Activated effector memory CD4-positive, alpha-beta T cell treated with anti-CD3 and anti-CD28 coated beads, Interleukin-2, amount 50 U/mL, for 16 hours (primary cell): Measurements from ENCODE around the gene CKB.

Experiments
- DNase-seq: peaks from one replicate; pipeline ENCODE4 v3.0.0-alpha.2; 2020

Gene CKB

DNA sequence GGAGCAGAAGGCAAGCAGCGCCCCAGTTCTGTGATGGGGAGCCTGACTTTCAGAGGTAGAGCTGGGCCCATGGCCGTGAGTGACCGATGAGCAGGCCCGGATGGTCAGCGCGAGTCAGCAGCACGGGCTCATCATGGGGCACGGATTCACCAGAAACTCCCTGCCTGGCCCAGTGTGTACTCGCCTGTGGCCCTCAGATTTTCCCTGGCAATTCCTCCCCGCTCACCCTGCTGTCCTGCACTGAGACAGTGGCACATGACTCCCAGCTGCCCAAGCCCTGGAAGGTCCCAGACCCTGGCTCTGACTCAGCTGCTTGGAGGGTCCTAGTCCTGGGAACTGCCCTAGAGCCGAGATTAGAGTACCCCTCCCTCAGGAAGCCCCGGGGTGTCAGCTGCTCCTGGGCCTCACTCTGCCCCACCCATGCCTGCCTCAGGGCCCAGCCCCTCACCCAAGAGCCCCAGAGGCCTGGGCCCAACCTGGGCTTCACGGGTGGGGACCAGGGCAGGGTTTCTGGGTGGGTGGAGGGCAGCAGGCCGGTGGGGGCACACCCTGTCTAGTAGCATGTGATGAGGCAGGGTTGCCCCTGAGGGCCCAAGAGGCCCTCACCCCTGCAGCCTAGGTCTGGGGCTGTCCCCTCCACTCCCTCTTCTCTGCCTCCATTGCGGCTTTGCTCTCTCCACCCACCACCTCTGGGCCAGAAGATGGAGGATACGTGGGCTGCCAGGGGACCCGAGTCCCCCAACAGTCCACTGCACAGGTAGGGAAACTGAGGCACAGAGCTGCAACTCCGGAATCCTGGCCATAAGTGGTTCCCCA is 14.8 kb upstream of the CKB start:
- no peak for DNase-seq

DNA sequence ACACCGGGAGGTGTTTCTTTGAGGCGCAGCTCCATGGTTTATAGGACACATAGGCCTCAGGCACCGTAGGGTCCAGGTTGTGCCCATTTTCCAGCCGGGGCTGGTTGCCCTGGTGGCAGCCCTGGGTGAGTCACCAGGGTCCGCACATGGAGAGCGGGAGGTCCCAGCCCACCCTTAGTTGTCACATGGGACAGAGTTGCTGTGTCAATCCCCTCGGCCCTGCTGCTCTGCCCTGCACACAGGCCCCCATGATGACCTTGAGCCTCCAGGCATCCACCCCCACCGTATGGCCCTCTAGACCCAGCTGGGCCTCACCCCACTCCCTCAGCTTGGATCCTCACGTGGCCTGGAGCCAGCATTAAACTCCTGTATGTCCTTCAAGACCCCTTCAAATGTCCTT is 14.1 kb upstream of the CKB start:
- DNase-seq = no peak

DNA sequence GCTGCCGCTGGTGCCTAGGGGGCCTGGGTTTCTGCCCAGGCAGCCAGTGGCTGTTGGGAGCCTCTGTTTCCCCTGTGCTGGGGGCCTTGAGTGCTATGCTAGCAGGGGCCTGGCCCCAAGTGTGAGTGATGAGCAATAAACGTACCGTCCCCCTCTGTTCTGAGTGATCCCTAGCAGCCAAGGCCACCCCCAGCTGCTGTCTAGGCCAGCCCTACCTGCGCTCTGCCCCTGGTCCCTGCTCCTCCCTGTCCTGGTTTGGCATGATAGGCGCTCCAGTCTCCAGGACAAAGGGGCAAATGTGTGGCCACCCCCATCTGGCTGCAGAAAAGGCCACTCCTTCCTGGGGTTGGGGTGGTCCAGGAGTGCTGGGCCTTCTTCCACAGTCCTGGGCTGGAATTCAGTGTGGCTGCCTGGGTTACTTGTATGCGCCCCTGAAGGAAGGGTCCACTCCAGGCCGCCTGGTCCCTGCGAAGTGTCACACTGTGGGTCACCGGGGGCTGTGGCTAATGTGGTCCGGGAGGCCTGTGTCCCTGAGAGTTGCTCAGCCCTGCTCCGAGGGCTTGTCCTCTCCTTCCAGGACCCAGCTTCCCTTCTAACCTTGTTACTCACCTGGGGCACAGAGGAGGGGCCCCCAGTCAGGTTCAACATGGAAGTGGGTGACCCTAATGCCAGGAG is 13.4 kb upstream of the CKB start:
- no peak for DNase-seq

DNA sequence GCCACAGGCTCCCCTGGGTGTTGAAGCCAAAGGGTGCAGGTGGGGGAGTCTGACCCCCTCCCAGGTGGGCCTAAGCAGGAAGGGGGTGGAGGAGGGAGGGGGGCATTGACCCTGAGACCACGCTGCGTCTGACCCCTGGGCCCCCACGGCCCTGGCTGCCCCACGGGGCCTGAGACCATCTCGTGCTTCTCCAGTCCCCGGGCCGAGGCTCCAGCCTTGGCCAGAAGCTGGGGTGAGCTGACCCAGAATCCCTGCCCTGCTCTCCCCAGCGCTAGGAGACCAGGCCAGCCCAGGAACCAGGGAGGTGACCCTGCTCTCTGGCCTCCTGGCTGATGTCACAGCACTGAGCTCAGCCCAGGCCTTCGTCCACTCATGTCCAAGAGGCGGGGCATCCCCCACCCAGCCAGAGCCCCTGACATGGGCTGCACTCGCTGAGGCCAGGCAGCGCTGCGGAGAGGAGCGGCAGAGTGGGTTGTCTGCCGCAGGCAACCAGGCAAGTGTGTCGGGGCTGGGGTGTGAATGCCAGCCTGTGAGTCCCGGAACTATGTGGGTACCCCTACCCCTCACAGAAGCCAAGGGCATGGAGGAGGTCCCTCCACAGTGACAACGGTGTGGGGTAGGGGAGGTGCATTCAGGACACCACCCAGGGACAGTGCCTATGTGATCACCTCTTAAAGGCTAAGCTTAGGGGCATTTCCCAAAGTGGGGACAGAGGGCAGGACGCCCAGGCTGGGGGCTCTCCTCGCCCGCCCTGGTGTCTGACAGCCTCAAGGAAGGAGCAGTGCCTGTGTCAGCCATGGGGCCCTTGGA is 12.7 kb upstream of the CKB start:
- no peak for DNase-seq

DNA sequence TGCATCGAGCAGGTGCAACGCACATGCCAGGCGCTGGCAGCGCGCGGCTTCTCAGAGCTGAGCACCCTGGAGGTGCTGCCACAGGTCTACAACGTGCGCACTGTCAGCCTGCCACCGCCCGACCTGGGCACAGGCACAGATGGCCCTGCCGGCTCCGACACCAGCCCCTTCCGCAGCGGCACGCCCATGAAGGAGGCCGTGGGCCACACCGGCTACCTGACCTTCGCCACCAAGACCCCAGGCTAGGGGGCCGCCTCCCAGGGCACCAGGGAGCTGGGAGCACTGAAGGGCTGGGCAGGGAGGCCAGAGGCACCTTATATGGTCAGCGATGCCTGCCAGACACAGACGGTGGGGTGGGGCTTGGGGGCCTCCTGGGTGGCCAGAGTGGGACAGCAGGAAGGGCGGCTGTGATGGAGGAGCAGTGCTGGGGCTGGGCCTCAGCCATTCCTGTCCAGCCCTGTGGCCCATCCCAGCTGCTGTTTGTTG is 12.0 kb upstream of the CKB start:
- DNase-seq = no peak

DNA sequence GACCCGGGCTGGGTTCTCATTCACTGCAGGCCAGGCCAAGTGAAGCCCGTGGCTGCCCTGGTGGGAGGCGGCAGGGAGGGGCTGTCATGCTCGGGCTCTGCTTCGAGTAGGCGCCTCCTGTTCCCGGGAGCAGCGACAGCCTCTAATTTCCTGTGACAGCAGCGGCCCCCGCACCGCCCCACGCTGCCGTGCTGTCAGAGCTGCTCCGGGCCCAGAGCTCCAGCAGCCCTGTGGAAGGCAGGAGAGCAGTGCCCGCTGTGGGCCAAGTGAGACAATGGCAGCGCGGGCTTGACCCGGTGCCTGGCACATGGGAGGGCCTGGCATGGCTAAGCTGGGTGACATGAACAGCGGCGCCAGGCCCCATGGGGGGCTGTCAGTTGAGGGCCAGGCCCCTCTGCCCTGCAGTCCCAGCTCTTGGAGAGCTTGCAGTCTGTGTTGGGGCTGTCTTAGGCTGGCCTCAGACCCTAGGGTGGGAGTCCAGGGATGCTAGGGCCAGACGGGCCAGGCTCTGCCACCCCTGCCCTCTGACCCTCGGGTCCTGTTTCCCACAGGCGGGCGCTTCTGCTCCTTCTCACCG is 11.5 kb upstream of the CKB start:
- no peak for DNase-seq

DNA sequence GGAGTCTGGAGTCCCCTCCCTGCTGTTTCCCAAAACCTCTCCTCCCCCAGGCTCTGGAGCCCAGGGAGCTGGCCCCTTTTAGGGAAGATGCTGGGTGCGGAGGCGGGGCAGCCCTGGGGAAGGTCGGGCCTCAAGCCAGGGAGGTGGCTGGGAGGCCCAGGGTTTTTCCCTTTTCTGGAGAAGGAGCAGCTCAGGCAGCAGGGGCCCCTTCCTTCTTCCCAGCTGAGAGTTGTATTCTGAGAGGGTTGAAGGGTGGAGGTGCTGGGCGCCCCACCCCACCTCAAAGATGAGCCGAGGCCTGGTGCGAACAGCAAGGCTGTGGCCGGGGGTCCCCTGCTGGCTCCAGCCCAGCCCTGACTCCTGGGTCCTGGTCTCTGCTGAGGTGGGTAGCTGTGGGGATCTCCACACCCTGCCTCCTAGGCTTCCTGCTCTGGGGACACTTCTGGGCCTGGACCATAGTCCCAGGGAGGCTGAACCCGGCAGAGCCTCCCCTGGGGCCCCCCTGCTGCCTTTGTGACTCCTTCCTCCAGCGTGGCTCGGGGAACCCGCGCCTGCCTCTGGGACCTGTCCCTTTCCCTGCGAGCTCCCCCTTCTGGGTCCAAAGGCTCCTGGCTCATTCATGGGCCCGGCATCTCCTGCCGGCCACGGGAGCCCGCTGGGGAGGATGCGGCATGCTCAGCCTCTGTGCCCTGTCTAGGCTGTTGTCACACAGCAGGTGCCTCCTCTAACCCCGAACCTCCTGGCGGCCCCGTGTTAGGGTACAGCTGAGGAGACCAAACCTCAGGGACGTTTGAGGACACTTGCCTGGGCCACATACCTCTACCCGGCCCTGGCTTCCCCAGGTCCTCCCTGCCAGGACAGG is 10.7 kb upstream of the CKB start:
- no peak for DNase-seq

DNA sequence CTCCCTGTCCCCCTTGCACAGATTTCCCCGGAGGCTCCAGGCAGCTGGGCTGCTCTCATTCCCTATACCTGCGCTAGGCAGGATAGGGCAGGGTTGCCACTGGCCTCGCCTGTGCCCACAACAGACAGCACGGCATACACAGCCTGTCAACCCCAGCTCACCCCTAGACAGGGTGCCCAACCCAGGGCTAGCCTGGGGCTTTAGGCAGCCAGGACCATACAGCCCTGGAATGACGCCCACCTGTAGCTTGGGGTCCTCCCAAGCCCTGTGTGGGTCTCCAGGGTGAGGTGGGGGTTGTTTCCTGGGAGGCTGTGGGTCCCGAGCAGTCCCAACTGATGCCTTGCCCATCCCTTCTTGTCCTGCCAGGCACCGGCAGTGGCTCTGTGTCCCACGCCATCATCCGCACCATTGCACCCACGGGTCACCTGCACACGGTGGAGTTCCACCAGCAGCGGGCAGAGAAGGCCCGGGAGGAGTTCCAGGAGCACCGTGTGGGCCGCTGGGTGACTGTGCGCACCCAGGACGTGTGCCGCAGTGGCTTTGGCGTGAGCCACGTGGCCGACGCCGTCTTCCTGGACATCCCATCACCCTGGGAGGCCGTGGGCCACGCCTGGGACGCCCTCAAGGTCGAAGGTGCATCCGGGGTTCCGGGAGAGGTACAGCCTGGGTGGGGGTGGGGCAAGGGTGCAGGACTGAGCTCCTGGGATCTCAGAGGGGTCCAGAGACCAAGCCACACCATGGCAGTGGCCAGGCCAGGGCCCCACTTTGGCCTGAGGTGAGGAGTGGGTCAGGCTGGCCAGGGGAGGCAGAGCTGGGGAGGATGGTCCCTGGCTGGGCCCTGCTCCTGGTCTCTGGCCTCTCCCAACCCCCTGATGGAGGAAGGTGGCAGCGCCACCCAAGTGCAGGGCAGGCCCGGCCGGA is 9.8 kb upstream of the CKB start:
- no peak for DNase-seq

DNA sequence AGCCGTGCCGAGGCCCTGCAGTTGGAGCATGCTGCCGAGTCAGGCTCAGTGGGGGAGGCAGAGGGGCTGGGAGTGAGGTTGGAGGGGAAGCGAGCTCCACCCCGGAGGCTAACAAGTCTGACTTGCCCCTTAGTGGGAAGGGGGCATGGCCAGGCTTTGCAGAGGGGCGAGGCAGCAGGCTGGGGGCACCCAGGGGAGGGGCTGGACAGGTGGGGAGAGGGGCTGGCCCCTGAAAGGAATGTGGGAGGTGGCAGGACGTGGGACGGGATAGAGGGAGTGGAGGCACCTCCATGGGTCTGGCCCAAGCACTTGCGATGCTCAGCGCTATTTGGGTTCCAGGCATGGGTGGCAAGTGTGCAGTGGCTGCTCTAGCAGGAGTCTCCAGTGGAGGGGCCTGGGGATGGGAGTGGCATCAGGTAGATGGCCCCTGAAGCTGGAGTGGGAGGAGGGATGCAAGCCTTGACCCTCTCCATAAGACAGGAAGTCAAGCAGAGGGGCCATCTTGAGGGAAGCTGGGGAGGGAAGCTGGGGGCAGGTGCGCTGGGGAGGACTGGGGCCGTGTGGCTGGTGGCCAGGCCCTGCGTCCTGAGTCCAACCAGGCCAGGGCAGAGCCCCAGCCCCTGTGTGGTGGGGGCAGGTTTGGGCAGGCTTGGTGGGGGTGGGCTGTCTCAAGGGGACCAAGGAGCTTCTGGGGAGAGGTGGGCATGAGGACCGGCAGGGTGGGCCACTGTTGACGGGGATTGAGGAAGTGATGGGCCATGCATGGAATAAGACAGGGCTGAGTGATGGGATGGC is 9.0 kb upstream of the CKB start:
- DNase-seq = no peak

DNA sequence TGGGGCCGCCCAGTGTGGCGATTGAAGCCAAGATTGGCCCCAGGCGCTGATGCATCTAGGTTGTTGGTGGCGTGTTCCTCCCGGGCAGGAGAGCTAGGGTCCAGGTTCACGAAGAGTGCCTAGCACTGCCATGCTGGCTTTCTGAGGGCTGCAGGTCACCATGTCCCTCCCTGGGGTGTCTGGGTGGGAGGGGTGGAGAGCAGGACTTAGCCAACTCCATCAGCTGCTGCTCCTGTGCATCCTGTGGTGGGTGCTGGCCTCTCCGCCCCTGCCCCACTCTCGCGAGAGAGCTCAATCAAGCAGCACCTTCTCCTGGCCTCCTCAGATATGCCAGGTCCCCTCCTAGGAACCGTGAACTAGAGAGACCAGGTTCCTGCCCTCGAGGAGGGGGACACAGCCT is 8.2 kb upstream of the CKB start:
- no peak for DNase-seq

DNA sequence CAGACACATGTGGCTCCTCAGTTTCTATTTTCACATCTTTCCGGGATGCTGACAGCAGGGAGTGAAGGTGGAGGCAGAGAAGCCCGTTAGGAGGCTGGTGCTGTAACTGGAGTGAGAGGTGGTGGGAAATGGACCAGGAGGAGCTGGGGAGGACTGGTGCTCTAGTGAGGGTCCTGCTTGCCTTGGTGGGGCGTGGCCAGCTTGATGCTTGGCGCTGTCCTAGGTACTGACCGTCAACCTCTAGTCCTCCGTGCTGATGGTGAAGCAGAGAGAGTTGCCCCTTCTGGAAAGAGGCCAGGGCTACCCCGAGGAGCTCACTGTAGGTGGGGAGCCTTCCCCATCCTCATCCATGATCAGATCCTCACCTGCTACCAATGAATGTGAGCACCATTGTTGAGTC is 7.8 kb upstream of the CKB start:
- DNase-seq = no peak

DNA sequence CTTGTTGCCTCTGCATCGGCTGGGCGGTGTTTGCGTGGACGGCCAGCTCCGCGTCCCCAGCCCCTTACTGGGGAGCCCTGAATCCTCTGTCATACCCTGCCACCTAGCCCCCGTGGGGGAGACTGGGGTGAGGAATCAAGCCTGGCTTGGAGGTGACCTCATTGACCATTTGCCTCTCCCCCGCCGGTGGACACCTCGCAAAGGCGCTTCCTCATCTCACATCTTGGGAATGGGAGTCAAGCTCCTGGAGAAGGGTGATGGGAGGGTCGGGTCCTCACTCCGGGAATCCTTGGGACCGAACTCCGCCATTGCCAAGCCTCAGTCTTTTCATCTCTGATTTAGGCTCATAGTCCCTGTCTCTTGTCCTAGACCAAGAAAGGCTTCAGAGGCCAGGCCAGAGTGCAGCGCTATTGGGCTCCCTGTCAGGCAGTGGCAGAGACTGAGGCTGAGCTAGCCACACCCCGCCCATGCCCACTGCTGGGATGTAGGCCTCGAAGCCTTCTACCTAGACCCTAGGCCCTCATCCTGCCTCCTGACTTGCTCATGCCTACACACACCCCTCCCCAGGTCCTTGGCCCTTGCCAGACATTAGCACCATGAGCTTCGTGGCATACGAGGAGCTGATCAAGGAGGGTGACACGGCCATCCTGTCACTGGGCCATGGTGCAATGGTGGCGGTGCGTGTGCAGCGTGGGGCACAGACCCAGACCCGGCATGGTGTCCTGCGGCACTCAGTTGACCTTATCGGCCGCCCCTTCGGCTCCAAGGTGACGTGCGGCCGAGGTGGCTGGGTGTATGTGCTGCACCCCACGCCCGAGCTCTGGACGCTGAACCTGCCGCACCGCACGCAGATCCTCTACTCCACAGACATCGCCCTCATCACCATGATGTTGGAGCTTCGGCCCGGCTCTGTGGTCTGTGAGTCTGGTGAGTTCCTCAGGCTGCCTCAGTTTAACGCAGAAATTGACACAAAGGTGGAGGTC is 7.0 kb upstream of the CKB start:
- DNase-seq = no peak

DNA sequence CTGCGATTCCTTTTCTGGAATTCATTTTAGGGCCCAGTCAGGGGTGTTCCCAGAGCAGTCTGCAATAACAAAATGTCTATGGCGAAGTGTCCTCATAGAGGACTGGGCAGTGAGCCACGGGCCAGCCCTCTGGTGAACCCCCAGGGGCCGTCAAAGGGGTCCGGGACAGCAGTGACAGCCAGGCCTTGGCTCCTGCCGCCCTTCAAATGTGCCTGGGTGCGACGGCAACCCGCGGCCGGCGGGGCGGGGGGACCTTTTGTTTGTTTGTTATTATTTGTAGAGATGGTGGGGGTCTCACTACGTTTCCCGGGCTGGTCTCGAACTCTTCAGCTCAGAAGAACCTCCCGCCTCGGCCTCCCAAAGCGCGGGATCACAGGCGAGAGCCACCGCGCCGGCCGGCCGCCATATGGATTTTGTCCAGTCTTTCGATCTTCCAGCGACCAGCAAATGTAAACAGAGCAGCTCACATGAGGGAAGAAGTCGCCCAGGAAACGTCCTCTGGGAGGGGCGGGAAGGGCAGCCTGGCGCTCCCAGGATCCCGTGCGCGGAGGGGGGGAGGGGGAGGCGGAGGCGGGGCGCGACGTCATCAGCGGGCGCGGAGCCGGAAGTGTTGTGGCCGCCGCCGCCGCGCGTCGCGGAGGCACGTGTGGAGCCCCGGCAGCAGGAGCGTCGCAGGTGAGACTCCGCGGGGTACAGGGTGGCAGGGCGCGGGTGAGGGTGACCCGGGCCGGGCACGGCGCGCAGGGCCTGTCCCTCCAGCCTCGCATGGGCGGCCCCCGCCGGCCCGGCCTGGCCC is 6.2 kb upstream of the CKB start, which contains the start of gene TRMT61A:
Gene TRMT61A (plus strand): TSS at position 610 of the 796 bp plus-strand sequence. CDS start 783 bp downstream, outside the sequence.
- DNase-seq = peak; percentile 92

DNA sequence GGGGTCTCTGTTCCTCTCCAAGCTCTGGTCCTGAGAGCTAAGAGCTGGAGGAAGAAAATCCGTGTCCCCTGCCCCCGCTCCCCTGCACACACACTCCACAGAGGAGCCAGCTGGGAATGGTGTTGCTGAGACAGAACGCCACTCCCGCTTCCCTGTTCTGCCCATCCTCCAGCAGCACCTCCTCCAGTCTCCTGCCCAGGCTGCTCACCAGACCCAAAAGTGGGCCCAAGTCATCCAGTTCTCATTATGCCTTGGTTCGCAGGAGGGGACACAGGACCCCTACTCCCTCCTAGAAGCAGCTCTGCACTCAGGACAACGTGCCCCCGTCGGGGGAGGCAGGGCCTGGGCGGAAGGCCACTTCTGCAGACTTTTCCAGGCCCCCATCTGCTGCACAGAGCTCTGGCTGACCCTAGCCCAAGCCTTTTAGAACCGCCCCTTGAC is 5.5 kb upstream of the CKB start:
- DNase-seq = no peak

DNA sequence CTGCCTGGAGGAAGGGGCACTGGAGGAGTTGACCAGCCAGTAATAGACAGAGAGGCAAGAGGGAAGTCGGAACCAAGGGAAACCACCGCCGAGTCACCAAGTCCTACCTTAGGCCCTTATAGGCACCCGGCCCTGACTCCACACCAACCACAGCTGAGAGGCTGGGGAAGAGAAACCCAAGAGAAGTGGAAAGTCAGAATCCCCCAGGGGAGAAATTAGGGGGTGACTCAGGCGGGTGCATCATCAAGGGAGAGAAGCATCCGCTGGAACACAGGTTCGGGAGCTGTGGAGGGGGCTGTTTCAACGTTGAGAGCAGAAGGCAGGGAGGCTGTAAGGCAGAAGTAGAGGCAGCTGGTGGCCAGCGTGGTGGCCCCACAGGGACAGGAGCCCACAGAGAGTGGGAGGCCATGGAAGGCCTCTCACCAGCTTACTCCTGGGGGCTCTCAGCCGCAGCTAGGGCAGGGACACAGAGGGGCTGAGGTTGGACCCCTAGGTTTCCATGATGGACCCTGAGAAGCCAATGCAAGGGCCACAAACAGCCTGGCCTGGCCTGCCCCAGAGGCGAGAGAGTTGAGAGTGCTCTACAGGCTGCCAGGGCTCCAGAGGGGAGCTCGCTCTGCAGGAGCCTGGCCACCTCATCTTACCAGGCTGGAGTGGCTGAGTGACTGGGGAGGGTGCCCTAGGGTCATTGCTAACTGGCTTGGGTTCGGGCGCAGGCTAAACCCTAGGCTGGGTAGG is 4.9 kb upstream of the CKB start:
- peak; percentile 72 for DNase-seq

DNA sequence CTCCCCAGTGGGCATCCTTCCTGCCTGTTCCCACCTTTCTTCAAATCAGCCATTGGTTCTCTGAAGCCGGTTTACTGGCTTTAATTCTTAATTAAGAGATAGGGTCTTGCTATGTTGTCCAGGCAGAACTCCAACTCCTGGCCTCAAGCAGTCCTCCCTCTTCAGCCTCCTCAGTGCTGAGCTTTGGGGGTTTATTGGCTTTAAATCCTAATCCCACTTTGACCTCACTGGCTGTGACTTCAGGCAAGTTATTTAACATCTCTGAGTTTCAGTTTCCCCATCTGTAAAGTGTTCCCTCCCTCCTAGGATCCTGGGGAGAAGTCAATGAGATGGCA is 4.3 kb upstream of the CKB start:
- DNase-seq = no peak

DNA sequence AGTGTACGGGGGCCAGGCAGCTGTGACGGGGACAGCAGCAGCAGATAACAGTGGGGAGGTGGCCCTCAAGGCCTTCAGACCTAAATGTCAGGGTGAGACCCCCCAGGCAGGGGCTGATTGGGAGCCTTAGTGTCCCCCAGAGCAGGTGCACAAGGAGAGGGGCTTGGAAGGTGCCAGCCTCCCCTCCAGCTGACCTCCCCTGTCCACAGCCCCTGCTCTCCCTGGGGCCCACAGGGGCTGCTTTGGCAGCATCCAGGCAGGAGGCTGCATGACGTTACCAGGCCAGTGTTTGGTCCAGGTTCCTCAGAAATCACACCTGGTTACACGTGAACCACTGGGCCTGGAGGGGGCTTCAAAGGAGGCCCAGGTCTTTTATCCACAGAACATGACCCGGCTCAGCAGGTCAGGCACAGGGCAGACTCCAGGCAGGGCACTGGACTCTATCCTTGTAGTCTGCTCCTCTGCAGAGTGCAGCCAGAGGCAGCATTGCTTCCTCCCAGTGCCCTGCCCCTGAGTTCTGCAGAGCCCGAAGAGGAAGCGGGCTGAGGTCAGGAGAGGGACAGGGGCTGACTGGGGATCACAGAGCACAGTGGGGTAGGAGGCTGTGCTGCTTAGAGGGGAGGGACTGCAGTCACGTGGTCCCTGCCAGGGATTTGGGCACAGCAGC is 3.8 kb upstream of the CKB start:
- no peak for DNase-seq
